GM06990 (cell line): ENCODE results near the gene CCL8.

Source experiments
- DNase-seq: peaks from one replicate; pipeline ENCODE4 v3.0.0-alpha.2; 2011; ENCODE audit not compliant: insufficient read length; ENCODE audit errors: extremely low read depth
- H3K27me3 ChIP-seq: replicated peaks from 2 replicates; pipeline ENCODE4 v1.6.0; 2011; ENCODE audit warnings: low read length; ENCODE audit not compliant: control insufficient read depth, insufficient read depth
- H3K36me3 ChIP-seq: 2 replicates; pipeline ENCODE4 v1.5.1; 2011; ENCODE audit warnings: low read length; ENCODE audit not compliant: control insufficient read depth, insufficient read depth
- H3K4me3 ChIP-seq: replicated peaks from 2 replicates; pipeline ENCODE4 v1.5.1; 2011; ENCODE audit warnings: low read depth, mild to moderate bottlenecking, control low read depth, low read length
- CTCF ChIP-seq: IDR thresholded peaks from 2 replicates; pipeline ENCODE4 v1.5.1; 2011; ENCODE audit warnings: low read length, control low read depth, mild to moderate bottlenecking, inconsistent platforms; ENCODE audit not compliant: insufficient read depth, poor library complexity, severe bottlenecking

CCL8 gene

GRCh38 chr17:34337701-34338100, 18.5 kb downstream of the CCL8 start:
- no peak for TF ChIP-seq CTCF
- Histone ChIP-seq H3K36me3 (no peaks in the 10 kb centered on the region), H3K4me3 (no peak overlapping the region), H3K27me3 (no peaks in the 10 kb centered on the region)
- no peak for DNase-seq

GRCh38 chr17:34339138-34339770, 20.0 kb downstream of the CCL8 start:
- Histone ChIP-seq H3K4me3 (no peak overlapping the region), H3K27me3 (no peaks in the 10 kb centered on the region), H3K36me3 (no peaks in the 10 kb centered on the region)
- no peak for DNase-seq
- no peak for TF ChIP-seq CTCF

GRCh38 chr17:34341916-34342315, 22.7 kb downstream of the CCL8 start:
- no peaks in the 10 kb centered on the region for H3K27me3 ChIP-seq
- no peak for DNase-seq
- no peak overlapping the region for H3K4me3 ChIP-seq
- no peaks in the 10 kb centered on the region for H3K36me3 ChIP-seq
- TF ChIP-seq CTCF, result no peak

- Histone ChIP-seq H3K36me3 (no peaks in the 10 kb centered on the region), H3K27me3 (no peaks in the 10 kb centered on the region; the same call in 1 of the 2 replicates), H3K4me3 (no peak overlapping the region)
- no peak for TF ChIP-seq CTCF
- no peak for DNase-seq
Observed at GRCh38 chr17:34347063-34347462, 27.8 kb downstream of the CCL8 start.

GRCh38 chr17:34349751-34350150, 30.5 kb downstream of the CCL8 start:
- no peaks in the 10 kb centered on the region; the same call in 1 of the 2 replicates for H3K27me3 ChIP-seq
- TF ChIP-seq CTCF, result no peak
- no peaks in the 10 kb centered on the region for H3K36me3 ChIP-seq
- no peak overlapping the region for H3K4me3 ChIP-seq
- DNase-seq, result no peak

- Histone ChIP-seq H3K27me3 (no peaks in the 10 kb centered on the region; the same call in 1 of the 2 replicates), H3K4me3 (no peak overlapping the region), H3K36me3 (no peaks in the 10 kb centered on the region)
- TF ChIP-seq CTCF, result no peak
- DNase-seq, result no peak
Observed at GRCh38 chr17:34351096-34351495, 31.9 kb downstream of the CCL8 start.
